Stomach (tissue), 19 donors: ENCODE data around the gene SLC23A3. TPM values are rescaled to one million over a fixed set of nuclear protein-coding genes. Genes with fewer than 3 reads are reported as not detected.

Experiments used
- DNase-seq, 2 donors: peaks; one replicate each; pipeline versions ENCODE4 v3.0.0 to v3.0.0-alpha.2; 2013 to 2019
- H3K27ac ChIP-seq, 5 donors: fragments of 200-600 bp in 4 of 5; sonication (generic) in 4 of 5; one replicate each; pipeline ENCODE4 v1.5.1; 2013 to 2019; ENCODE audit warnings: mild to moderate bottlenecking in 1 of 5, moderate library complexity in 1 of 5
- H3K27me3 ChIP-seq, 3 donors: fragments of 200-600 bp; sonication (generic); one replicate each; pipeline ENCODE4 v1.5.1; 2017 to 2019; ENCODE audit warnings: mixed run types in 1 of 3
- H3K36me3 ChIP-seq, 4 donors: fragments of 200-600 bp; sonication (generic); 1 replicate in 3 of 4; 2 replicates in 1 of 4; pipeline ENCODE4 v1.5.1; 2016 to 2019
- H3K4me1 ChIP-seq, 4 donors: fragments of 200-600 bp; sonication (generic); one replicate each; pipeline ENCODE4 v1.5.1; 2016 to 2019
- H3K4me3 ChIP-seq, 4 donors: fragments of 200-600 bp; sonication (generic) in 3 of 4; one replicate each; pipeline ENCODE4 v1.5.1; 2016 to 2019; ENCODE audit warnings: mild to moderate bottlenecking in 1 of 4
- H3K9me3 ChIP-seq, 4 donors: fragments of 200-600 bp; sonication (generic); one replicate each; pipeline ENCODE4 v1.5.1; 2016 to 2019
- EP300 ChIP-seq: sonication (generic); formaldehyde crosslinking; IDR thresholded peaks from one replicate; pipeline ENCODE4 v1.6.1; 2017; ENCODE audit warnings: antibody characterized with exemption
- POLR2A ChIP-seq, 4 donors: fragments of 450-650 bp; IDR thresholded peaks; one replicate each; pipeline ENCODE4 v1.6.1; 2016; ENCODE audit warnings: antibody characterized with exemption in 4 of 4, control low read depth in 2 of 4, mild to moderate bottlenecking in 1 of 4, moderate library complexity in 1 of 4
- POLR2AphosphoS5 ChIP-seq, 3 donors: sonication (generic); formaldehyde crosslinking; IDR thresholded peaks; one replicate each; pipeline ENCODE4 v1.6.1; 2016; ENCODE audit warnings: antibody characterized with exemption in 3 of 3
- WGBS, 5 donors: extraction: QIAGEN DNeasy Blood & Tissue Kit in 3 of 5; methylation state at CpG; one replicate each; pipeline versions ENCODE4 v1.1.5 to v1.1.7; 2013 to 2018; 5-methylcytosine and 5-hydroxymethylcytosine counted together
- intact Hi-C: fragments of 100-400 bp; cut with DNase I; formaldehyde crosslinking; loops from one replicate; pipeline ENCODE4 v1.15.1; 2023; ENCODE audit warnings: low total_unique reads
- long read RNA-seq, 10 donors: transcript quantifications; one replicate each; lab custom pipeline, GENCODE V29; 2026
- polyA plus RNA-seq, 3 donors: library from polyadenylated mRNA; stranded (reverse); fragments of 200-250 nt; gene quantifications; one replicate each; pipeline ENCODE4 v1.2.3, GENCODE V29; 2013
- total RNA-seq, 5 donors: library from RNA; depleted of rRNA; stranded (reverse); fragments of >200 nt; gene quantifications; one replicate each; pipeline versions ENCODE4 v1.1.0 to v1.2.3, GENCODE V29; 2014 to 2016
- TF ChIP-seq, protein P1 (sequence below), 7 experiments: fragments of 450-650 bp in 4 of 7; fragments of 200-600 bp in 3 of 7; sonication (generic) in 3 of 7; IDR thresholded peaks; one replicate each; pipeline ENCODE4 v1.5.1; 2016 to 2019; ENCODE audit warnings: antibody characterized with exemption in 7 of 7, control low read depth in 2 of 7, mild to moderate bottlenecking in 1 of 7
- donor health status: healthy with polysubstance abuse.
- donor health status: Bipolar disorder and iron deficiency.
- donor health status: healthy.

SLC23A3 gene, protein sequence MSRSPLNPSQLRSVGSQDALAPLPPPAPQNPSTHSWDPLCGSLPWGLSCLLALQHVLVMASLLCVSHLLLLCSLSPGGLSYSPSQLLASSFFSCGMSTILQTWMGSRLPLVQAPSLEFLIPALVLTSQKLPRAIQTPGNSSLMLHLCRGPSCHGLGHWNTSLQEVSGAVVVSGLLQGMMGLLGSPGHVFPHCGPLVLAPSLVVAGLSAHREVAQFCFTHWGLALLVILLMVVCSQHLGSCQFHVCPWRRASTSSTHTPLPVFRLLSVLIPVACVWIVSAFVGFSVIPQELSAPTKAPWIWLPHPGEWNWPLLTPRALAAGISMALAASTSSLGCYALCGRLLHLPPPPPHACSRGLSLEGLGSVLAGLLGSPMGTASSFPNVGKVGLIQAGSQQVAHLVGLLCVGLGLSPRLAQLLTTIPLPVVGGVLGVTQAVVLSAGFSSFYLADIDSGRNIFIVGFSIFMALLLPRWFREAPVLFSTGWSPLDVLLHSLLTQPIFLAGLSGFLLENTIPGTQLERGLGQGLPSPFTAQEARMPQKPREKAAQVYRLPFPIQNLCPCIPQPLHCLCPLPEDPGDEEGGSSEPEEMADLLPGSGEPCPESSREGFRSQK
- total RNA-seq, result 1 to 10 TPM in 2 of 5 donors, under 1 TPM in 3; 0.45 to 4.1 (median 0.92) TPM
- 1 to 10 TPM in 1 of 3 donors, under 1 TPM in 1, not detected in 1; 0.50 to 2.3 TPM for polyA plus RNA-seq
- long read RNA-seq, donor 1, result 0 reads
- long read RNA-seq, donor 2, result 0 reads
- long read RNA-seq, donor 3, result 0 reads
- long read RNA-seq, donor 4, result 0 reads
- long read RNA-seq, donor 5, result 0 reads
- long read RNA-seq, donor 6, result 0 reads
- long read RNA-seq, donor 7, result 0 reads
- long read RNA-seq, donor 8, result 0 reads
- long read RNA-seq, donor 9, result 0 reads
- long read RNA-seq, donor 10, result 0 reads

DNA sequence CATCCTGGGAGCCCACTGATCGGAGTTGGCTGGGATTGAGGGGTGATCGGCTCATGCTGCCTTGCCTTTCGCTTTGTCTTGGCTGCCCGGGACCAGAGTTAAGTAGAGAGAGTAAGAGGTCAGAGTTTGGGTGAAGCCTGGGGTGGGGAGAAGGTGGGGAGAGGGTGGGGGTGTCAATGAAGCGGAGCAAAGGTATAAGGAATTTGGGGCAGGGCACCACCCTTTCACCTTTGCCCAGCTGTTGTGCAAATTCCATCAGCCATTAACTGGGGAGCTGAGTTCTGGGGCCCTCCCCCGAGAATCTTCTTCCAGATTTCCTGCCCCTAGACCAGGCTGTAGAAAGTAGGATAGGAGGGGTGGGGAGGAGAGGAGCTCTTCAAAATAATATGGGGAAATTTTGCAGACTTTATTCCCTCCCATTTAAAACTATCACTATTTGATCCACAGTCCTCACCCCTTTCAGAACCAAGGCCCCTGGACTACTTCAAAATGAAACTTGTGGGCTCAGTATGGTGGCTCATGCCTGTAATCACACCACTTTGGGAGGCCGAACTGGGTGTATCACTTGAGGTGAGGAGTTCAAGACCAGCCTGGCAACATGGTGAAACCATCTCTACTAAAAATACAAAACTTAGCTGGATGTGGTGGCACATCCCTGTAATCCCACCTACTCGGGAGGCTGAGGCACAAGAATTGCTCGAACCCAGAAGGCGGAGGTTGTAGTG, at the start of gene SLC23A3:
TSS of gene SLC23A3 (minus strand) at position 100 of the 725 bp plus-strand sequence. CDS start at position 55, 45 bp downstream.
- DNase-seq, result no peak
- Histone ChIP-seq H3K4me3 (no peak within 1 kb of the TSS), H3K27me3 (no peaks in the 10 kb centered on the region), H3K4me1 (peaks cover 6 to 37% (median 21%) of the 10 kb centered on the region in 4 donors), H3K27ac (peak within 1 kb of the TSS in 2 of 5 donors; percentile 68 to 72), H3K36me3 (peaks cover 32 to 36% (median 33%) of the 10 kb centered on the region in 4 donors), H3K9me3 (no peaks in the 10 kb centered on the region)
- 81 to 84% (median 82%) methylated on average over 10 of the region's 10 CpGs for WGBS, 5 donors
- intact Hi-C loops, result loop anchor here (5.0 kb wide), 1 partner anchor 47 kb away; the partner anchor contains the start of gene ABCB6
- TF ChIP-seq EP300 (no peak), POLR2AphosphoS5 (IDR thresholded peaks at IDR 0.05) (no peak), POLR2A (IDR thresholded peaks at IDR 0.05) (no peak)
- TF ChIP-seq, protein P1, sequence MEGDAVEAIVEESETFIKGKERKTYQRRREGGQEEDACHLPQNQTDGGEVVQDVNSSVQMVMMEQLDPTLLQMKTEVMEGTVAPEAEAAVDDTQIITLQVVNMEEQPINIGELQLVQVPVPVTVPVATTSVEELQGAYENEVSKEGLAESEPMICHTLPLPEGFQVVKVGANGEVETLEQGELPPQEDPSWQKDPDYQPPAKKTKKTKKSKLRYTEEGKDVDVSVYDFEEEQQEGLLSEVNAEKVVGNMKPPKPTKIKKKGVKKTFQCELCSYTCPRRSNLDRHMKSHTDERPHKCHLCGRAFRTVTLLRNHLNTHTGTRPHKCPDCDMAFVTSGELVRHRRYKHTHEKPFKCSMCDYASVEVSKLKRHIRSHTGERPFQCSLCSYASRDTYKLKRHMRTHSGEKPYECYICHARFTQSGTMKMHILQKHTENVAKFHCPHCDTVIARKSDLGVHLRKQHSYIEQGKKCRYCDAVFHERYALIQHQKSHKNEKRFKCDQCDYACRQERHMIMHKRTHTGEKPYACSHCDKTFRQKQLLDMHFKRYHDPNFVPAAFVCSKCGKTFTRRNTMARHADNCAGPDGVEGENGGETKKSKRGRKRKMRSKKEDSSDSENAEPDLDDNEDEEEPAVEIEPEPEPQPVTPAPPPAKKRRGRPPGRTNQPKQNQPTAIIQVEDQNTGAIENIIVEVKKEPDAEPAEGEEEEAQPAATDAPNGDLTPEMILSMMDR (IDR thresholded peaks at IDR 0.05), result no peak

DNA sequence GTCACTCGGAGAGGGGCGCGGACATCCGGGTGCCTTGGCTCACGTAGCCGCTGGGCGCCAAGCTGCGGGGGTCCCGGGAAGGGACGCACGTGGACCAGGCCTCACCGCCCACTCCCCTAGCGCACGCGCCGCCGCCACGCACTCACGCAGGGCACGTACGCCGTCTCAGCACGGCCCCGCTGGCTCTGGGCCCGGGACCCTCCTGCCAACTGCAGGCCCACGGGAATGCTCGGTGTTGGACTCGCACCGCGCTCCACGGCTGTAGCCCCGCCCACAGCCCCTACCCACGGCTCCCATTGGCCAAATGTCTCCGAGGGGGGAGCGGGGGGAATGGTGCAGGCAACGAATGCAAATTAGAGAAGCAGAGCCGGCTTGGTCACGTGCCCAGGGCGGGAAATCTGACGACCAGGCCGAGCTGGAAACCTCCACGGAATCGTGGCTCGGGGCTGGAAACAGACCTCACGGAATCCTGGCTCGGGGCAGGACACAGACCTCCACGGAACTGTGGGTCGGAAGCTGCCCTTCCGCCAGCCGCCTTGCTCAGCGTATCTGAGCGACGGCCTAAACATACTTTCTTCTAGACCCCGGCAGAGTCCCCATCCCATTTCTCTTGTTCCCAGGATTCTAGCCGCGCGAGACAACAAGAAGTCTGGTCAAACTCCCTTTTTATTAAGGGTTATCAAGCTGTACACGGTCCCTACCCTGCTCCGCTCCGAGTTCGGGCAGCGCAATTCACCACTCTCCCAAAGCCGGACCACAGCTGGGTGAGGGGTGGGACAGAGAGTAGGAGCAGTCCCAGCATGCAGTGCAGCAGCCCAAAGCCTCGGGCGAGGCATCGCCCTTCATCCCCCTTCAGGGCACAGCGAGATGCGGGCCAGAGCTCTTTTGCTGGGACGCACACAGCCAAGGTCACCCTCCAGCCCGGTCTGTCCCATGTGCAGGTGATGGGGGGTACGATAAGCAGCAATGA, 49.2 kb upstream of the SLC23A3 start, which contains the start of gene ABCB6:
TSS of gene ABCB6 (minus strand) at position 227 of the 970 bp plus-strand sequence. CDS start 285 bp downstream, outside the sequence.
- WGBS, 5 donors, result 8 to 10% (median 8%) methylated on average over 31 to 71 of the region's 71 CpGs
- H3K27ac ChIP-seq, result peak within 1 kb of the TSS; percentile 81 to 95 (median 94)
- DNase-seq, result peak; percentile 96 to 98
- H3K9me3 ChIP-seq, result no peaks in the 10 kb centered on the region
- peaks cover 62 to 71% (median 65%) of the 10 kb centered on the region in 4 donors for H3K36me3 ChIP-seq
- no peaks in the 10 kb centered on the region for H3K27me3 ChIP-seq
- H3K4me3 ChIP-seq, result peak within 1 kb of the TSS; percentile 50 to 69 (median 60)
- intact Hi-C loops, result loop anchor here (5.0 kb wide), 1 partner anchor 47 kb away; the partner anchor contains the start of gene SLC23A3
- TF ChIP-seq POLR2A (IDR thresholded peaks at IDR 0.05), result peak in 2 of 4 donors; percentile 22 to 47
- TF ChIP-seq POLR2AphosphoS5 (IDR thresholded peaks at IDR 0.05), result peak; percentile 53 to 87 (median 77)
- TF ChIP-seq, protein P1 (IDR thresholded peaks at IDR 0.05), result no peak
- TF ChIP-seq EP300, result no peak
- H3K4me1 ChIP-seq, result peaks cover 25 to 49% (median 39%) of the 10 kb centered on the region in 4 donors

DNA sequence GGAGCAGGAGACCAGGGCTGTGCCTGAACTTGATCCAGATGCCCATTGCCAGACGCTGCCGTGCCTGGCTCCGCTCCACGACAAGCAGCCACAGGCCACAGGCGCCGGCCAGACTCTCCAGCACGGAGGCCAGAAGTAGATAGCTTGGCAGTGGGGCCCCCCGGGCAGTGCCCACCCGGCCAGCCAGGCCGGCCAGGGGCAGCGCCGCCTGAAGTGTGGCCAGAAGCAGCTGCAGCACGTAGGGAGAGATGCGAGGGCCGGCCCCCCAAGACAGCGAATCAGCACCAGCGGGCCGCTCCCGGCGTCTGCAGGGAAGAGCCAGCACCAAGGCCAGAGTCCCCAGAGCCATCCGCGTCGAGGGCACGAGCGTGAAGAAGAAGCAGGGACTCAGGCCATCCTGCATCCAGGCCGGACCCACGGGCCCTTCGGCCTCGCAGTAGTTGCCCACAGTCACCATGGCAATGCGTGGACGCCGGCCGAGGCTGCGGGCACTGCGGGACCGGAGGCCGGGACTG, 48.4 kb upstream of the SLC23A3 start:
- peaks cover 60 to 71% (median 65%) of the 10 kb centered on the region in 4 donors for H3K36me3 ChIP-seq
- DNase-seq, result peak; percentile 72 to 85
- peak overlapping the region; percentile 50 to 69 (median 60) for H3K4me3 ChIP-seq
- no peaks in the 10 kb centered on the region for H3K9me3 ChIP-seq
- peaks cover 25 to 49% (median 39%) of the 10 kb centered on the region in 4 donors for H3K4me1 ChIP-seq
- intact Hi-C loops, result loop anchor here (5.0 kb wide), 1 partner anchor 46 kb away; the partner anchor contains the start of gene SLC23A3
- WGBS, 5 donors, result 0 to 3% (median 0%) methylated on average over 8 to 37 of the region's 37 CpGs
- no peaks in the 10 kb centered on the region for H3K27me3 ChIP-seq
- H3K27ac ChIP-seq, result peak overlapping the region; percentile 81 to 95 (median 94)
- no peak for TF ChIP-seq POLR2AphosphoS5 (IDR thresholded peaks at IDR 0.05)
- TF ChIP-seq, protein P1 (IDR thresholded peaks at IDR 0.05), result no peak
